Activated T-helper 1 cell treated with anti-CD3 and anti-CD28 coated beads, Interleukin-12 subunit alpha, Interleukin-12 subunit beta, Interleukin-2, Interleukin-4 antibody, amounts not matched to agents 30 ng/mL and 10 ng/mL and 1 ng/mL, durations not matched to agents 14 hours and 24 hours and 36 hours (primary cell): Measurements from ENCODE around the gene LRRC74A. TPM values are rescaled to one million over a fixed set of nuclear protein-coding genes. Genes with fewer than 3 reads are reported as not detected.
A peak's percentile ranks its signal among the peaks of the same experiment; 100 is the strongest.

Source experiments
- DNase-seq: peaks from one replicate; pipeline ENCODE4 v3.0.0; 2021; ENCODE audit warnings: low spot score
- H3K27ac Mint-ChIP-seq: one replicate; pipeline ENCODE4 v1.8.0; 2021; ENCODE audit warnings: mild to moderate bottlenecking, mixed read lengths
- H3K27me3 Mint-ChIP-seq: one replicate; pipeline ENCODE4 v1.8.0; 2022; ENCODE audit warnings: mild to moderate bottlenecking, moderate library complexity, mixed read lengths; ENCODE audit not compliant: insufficient read depth
- H3K36me3 Mint-ChIP-seq: one replicate; pipeline ENCODE4 v1.8.0; 2021; ENCODE audit warnings: low read depth, mixed read lengths
- H3K4me1 Mint-ChIP-seq: one replicate; pipeline ENCODE4 v1.8.0; 2021; ENCODE audit warnings: low read depth, mixed read lengths
- H3K4me3 Mint-ChIP-seq: one replicate; pipeline ENCODE4 v1.8.0; 2021; ENCODE audit warnings: mild to moderate bottlenecking, moderate library complexity, mixed read lengths
- H3K9me3 Mint-ChIP-seq: one replicate; pipeline ENCODE4 v1.8.0; 2021; ENCODE audit warnings: mixed read lengths
- intact Hi-C: fragments of 100-400 bp; cut with micrococcal nuclease; formaldehyde crosslinking; loops from one replicate; pipeline ENCODE4 v1.15.1; 2024
- total RNA-seq: library from RNA; stranded (reverse); gene quantifications from 2 replicates; pipeline ENCODE4 v1.2.3, GENCODE V29; 2022

LRRC74A gene
- total RNA-seq: not detected in 2 replicates

- Mint-ChIP-seq H3K4me3 (no peak within 1 kb of the TSS), H3K9me3 (no peaks in the 10 kb centered on the region), H3K36me3 (no peaks in the 10 kb centered on the region), H3K4me1 (no peaks in the 10 kb centered on the region), H3K27ac (no peak within 1 kb of the TSS), H3K27me3 (peaks cover 2% of the 10 kb centered on the region)
- intact Hi-C loops: no loop called here
- DNase-seq: no peak
These were observed at the start of gene LRRC74A for GRCh38 chr14:76826122-76826521. TSS of gene LRRC74A (plus strand) at chr14:76826408. CDS start at chr14:76826698, 290 bp downstream.

- intact Hi-C loops: no loop called here
- Mint-ChIP-seq H3K9me3 (no peaks in the 10 kb centered on the region), H3K27ac (no peak overlapping the region), H3K36me3 (peaks cover 10% of the 10 kb centered on the region), H3K4me1 (peaks cover 28% of the 10 kb centered on the region), H3K4me3 (no peak overlapping the region), H3K27me3 (no peaks in the 10 kb centered on the region)
- no peak for DNase-seq
These were observed 49.6 kb upstream of the LRRC74A start for GRCh38 chr14:76776428-76777251.

GRCh38 chr14:76777721-76778120 is 48.5 kb upstream of the LRRC74A start:
- peaks cover 12% of the 10 kb centered on the region for H3K36me3 Mint-ChIP-seq
- H3K4me3 Mint-ChIP-seq: no peak overlapping the region
- DNase-seq: no peak
- H3K27ac Mint-ChIP-seq: no peak overlapping the region
- H3K4me1 Mint-ChIP-seq: peaks cover 39% of the 10 kb centered on the region
- no peaks in the 10 kb centered on the region for H3K9me3 Mint-ChIP-seq
- intact Hi-C loops: no loop called here
- no peaks in the 10 kb centered on the region for H3K27me3 Mint-ChIP-seq

GRCh38 chr14:76778546-76779215 is 47.5 kb upstream of the LRRC74A start:
- intact Hi-C loops: no loop called here
- H3K36me3 Mint-ChIP-seq: peaks cover 16% of the 10 kb centered on the region
- no peak overlapping the region for H3K4me3 Mint-ChIP-seq
- H3K4me1 Mint-ChIP-seq: peaks cover 43% of the 10 kb centered on the region
- DNase-seq: no peak
- H3K9me3 Mint-ChIP-seq: no peaks in the 10 kb centered on the region
- H3K27me3 Mint-ChIP-seq: no peaks in the 10 kb centered on the region
- H3K27ac Mint-ChIP-seq: no peak overlapping the region

GRCh38 chr14:76779221-76780057 is 46.8 kb upstream of the LRRC74A start:
- intact Hi-C loops: no loop called here
- H3K4me1 Mint-ChIP-seq: peaks cover 47% of the 10 kb centered on the region
- no peak for DNase-seq
- no peaks in the 10 kb centered on the region for H3K27me3 Mint-ChIP-seq
- H3K36me3 Mint-ChIP-seq: peaks cover 16% of the 10 kb centered on the region
- no peak overlapping the region for H3K4me3 Mint-ChIP-seq
- no peak overlapping the region for H3K27ac Mint-ChIP-seq
- H3K9me3 Mint-ChIP-seq: no peaks in the 10 kb centered on the region

GRCh38 chr14:76780058-76780345 is 46.2 kb upstream of the LRRC74A start:
- intact Hi-C loops: no loop called here
- H3K36me3 Mint-ChIP-seq: peaks cover 18% of the 10 kb centered on the region
- H3K9me3 Mint-ChIP-seq: no peaks in the 10 kb centered on the region
- H3K4me1 Mint-ChIP-seq: peaks cover 49% of the 10 kb centered on the region
- no peak for DNase-seq
- H3K4me3 Mint-ChIP-seq: no peak overlapping the region
- no peaks in the 10 kb centered on the region for H3K27me3 Mint-ChIP-seq
- peak overlapping the region; percentile 31 for H3K27ac Mint-ChIP-seq

GRCh38 chr14:76780360-76780759 is 45.8 kb upstream of the LRRC74A start:
- Mint-ChIP-seq H3K36me3 (peaks cover 18% of the 10 kb centered on the region), H3K4me1 (peaks cover 49% of the 10 kb centered on the region), H3K27me3 (no peaks in the 10 kb centered on the region), H3K4me3 (no peak overlapping the region), H3K9me3 (no peaks in the 10 kb centered on the region), H3K27ac (peak overlapping the region; percentile 31)
- intact Hi-C loops: no loop called here
- DNase-seq: no peak

- peaks cover 49% of the 10 kb centered on the region for H3K4me1 Mint-ChIP-seq
- intact Hi-C loops: no loop called here
- no peaks in the 10 kb centered on the region for H3K9me3 Mint-ChIP-seq
- H3K27ac Mint-ChIP-seq: peak overlapping the region; percentile 52
- peaks cover 20% of the 10 kb centered on the region for H3K36me3 Mint-ChIP-seq
- no peak for DNase-seq
- no peak overlapping the region for H3K4me3 Mint-ChIP-seq
- H3K27me3 Mint-ChIP-seq: no peaks in the 10 kb centered on the region
These were observed 45.1 kb upstream of the LRRC74A start for GRCh38 chr14:76780875-76781647.

GRCh38 chr14:76781648-76782051 is 44.6 kb upstream of the LRRC74A start:
- Mint-ChIP-seq H3K27me3 (no peaks in the 10 kb centered on the region), H3K4me1 (peaks cover 49% of the 10 kb centered on the region), H3K9me3 (no peaks in the 10 kb centered on the region), H3K27ac (peak overlapping the region; percentile 28), H3K4me3 (no peak overlapping the region), H3K36me3 (peaks cover 20% of the 10 kb centered on the region)
- no peak for DNase-seq
- intact Hi-C loops: loop anchor here (1.0 to 2.0 kb wide), 2 partner anchors 13 to 31 kb away; partner anchors contain the start of gene ANGEL1

GRCh38 chr14:76782115-76782884 is 43.9 kb upstream of the LRRC74A start:
- Mint-ChIP-seq H3K4me1 (peaks cover 49% of the 10 kb centered on the region), H3K27ac (peak overlapping the region; percentile 58), H3K4me3 (peak overlapping the region; percentile 38), H3K36me3 (peaks cover 23% of the 10 kb centered on the region), H3K27me3 (no peaks in the 10 kb centered on the region), H3K9me3 (no peaks in the 10 kb centered on the region)
- DNase-seq: no peak
- intact Hi-C loops: loop anchor here (1.0 to 2.0 kb wide), 2 partner anchors 14 to 31 kb away; partner anchors contain the start of gene ANGEL1

GRCh38 chr14:76782885-76783566 is 43.2 kb upstream of the LRRC74A start:
- Mint-ChIP-seq H3K36me3 (peaks cover 26% of the 10 kb centered on the region), H3K4me1 (peaks cover 49% of the 10 kb centered on the region), H3K9me3 (no peaks in the 10 kb centered on the region), H3K4me3 (peak overlapping the region; percentile 38), H3K27me3 (no peaks in the 10 kb centered on the region), H3K27ac (peak overlapping the region; percentile 58)
- intact Hi-C loops: loop anchor here (1.0 to 2.0 kb wide), 2 partner anchors 15 to 30 kb away; partner anchors contain the start of gene ANGEL1
- no peak for DNase-seq
